Muscle of leg (tissue), 11 donors: ENCODE data around the gene FMN1. TPM values are rescaled to one million over a fixed set of nuclear protein-coding genes. Genes with fewer than 3 reads are reported as not detected.
A peak's percentile ranks its signal among the peaks of the same experiment; 100 is the strongest.

Experiments
- DNase-seq: peaks from one replicate; pipeline ENCODE4 v3.0.0; 2013
- H3K27ac ChIP-seq: one replicate; pipeline ENCODE4 v1.5.1; 2013; ENCODE audit warnings: mild to moderate bottlenecking, low read length, control low read depth
- H3K27me3 ChIP-seq: one replicate; pipeline ENCODE4 v1.6.1; 2013; ENCODE audit warnings: low read length; ENCODE audit not compliant: control insufficient read depth, insufficient read depth
- H3K36me3 ChIP-seq: one replicate; pipeline ENCODE4 v1.6.1; 2013; ENCODE audit warnings: low read length; ENCODE audit not compliant: control insufficient read depth, insufficient read depth
- H3K4me1 ChIP-seq: one replicate; pipeline ENCODE4 v1.6.1; 2013; ENCODE audit warnings: low read length; ENCODE audit not compliant: control insufficient read depth, insufficient read depth
- H3K4me3 ChIP-seq: one replicate; pipeline ENCODE4 v1.5.1; 2013; ENCODE audit warnings: low read length, control low read depth
- H3K9me3 ChIP-seq: replicated peaks from 2 replicates; pipeline ENCODE4 v1.6.1; 2013; ENCODE audit warnings: low read depth, low read length; ENCODE audit not compliant: control insufficient read depth
- WGBS: methylation state at CpG from one replicate; pipeline ENCODE4 v1.1.5; 2013; ENCODE audit warnings: missing lambda C conversion rate; ENCODE audit not compliant: insufficient coverage; 5-methylcytosine and 5-hydroxymethylcytosine counted together
- polyA plus RNA-seq, 8 donors: library from polyadenylated mRNA; unstranded; fragments of 120-200 nt; gene quantifications; one replicate each; pipeline versions ENCODE4 v1.2.1 to v1.2.3, GENCODE V29; 2013; ENCODE audit warnings: inconsistent platforms in 1 of 8, low replicate concordance in 1 of 8; ENCODE audit not compliant: insufficient read length in 8 of 8, insufficient read depth in 1 of 8
- total RNA-seq: library from RNA; stranded (reverse); fragments of 120-200 nt; gene quantifications from one replicate; pipeline ENCODE4 v1.2.4, GENCODE V29; 2013

FMN1 gene
- total and polyA plus RNA-seq, 9 donors, result 0.50 to 3.5 (median 1.0) TPM

- peak; percentile 40 for DNase-seq
- Histone ChIP-seq H3K4me1 (no peaks in the 10 kb centered on the region), H3K9me3 (no peaks in the 10 kb centered on the region), H3K27me3 (no peaks in the 10 kb centered on the region), H3K27ac (no peak overlapping the region), H3K4me3 (no peak overlapping the region), H3K36me3 (no peaks in the 10 kb centered on the region)
- 20% methylated on average over 1 of the region's 5 CpGs for WGBS
Measured at GRCh38 chr15:32908135-32908801, 286.2 kb downstream of the FMN1 start.

DNA sequence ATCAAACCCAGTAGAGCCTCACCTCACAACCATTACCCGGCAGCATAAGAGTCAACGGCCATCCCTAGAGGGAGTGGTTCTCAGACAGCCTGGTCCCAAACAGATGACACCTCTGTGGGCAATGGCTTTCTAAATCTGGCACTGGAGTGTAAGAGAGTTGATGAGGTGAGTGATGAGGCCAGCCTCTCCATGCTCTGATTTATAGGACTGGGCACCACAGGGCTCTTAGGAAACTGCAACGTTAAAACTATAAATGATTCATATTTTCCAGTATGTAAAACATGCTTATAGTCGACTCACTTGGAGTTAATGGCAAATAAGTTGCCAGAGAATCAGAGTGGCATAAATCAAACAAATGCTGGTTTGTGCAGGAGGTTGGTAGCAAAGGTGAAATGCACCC lies 289.0 kb downstream of the FMN1 start:
- DNase-seq, result no peak
- Histone ChIP-seq H3K9me3 (no peaks in the 10 kb centered on the region), H3K27ac (no peak overlapping the region), H3K4me1 (no peaks in the 10 kb centered on the region), H3K27me3 (no peaks in the 10 kb centered on the region), H3K36me3 (no peaks in the 10 kb centered on the region), H3K4me3 (no peak overlapping the region)
- WGBS, result 50% methylated on average over 1 of the region's 4 CpGs

DNA sequence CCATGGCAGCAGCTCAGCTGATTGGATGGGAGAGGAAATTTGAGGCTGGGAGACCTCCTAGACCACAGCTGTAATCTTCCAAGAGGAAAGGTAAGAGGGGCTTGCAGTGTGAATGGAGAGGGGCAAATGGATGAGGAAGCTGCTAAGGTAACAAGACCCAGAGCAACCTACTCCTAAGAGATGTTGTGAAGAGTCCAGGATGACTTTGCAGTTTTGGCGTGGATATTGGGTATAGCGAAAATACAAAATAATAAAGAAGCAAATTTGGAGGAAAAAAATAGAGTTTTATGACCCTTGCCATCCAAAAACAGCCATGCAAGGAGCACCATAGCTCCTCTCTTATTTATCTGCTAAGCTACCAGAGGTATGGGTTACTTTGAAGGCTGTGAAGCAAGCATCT lies 290.1 kb downstream of the FMN1 start:
- Histone ChIP-seq H3K4me3 (no peak overlapping the region), H3K27ac (no peak overlapping the region), H3K36me3 (no peaks in the 10 kb centered on the region), H3K4me1 (no peaks in the 10 kb centered on the region), H3K9me3 (no peaks in the 10 kb centered on the region), H3K27me3 (no peaks in the 10 kb centered on the region)
- WGBS, result no CpG with 5 or more reads among the region's 2 CpGs
- DNase-seq, result no peak

- no peaks in the 10 kb centered on the region for H3K36me3 ChIP-seq
- H3K27me3 ChIP-seq, result no peaks in the 10 kb centered on the region
- 79% methylated on average over 4 of the region's 10 CpGs for WGBS
- no peak overlapping the region for H3K27ac ChIP-seq
- H3K4me1 ChIP-seq, result no peaks in the 10 kb centered on the region
- no peaks in the 10 kb centered on the region for H3K9me3 ChIP-seq
- DNase-seq, result no peak
- no peak overlapping the region for H3K4me3 ChIP-seq
Measured at GRCh38 chr15:32903591-32904290, 290.8 kb downstream of the FMN1 start.

GRCh38 chr15:32901995-32902394 lies 292.5 kb downstream of the FMN1 start:
- no peak for DNase-seq
- Histone ChIP-seq H3K4me3 (no peak overlapping the region), H3K27ac (no peak overlapping the region), H3K36me3 (no peaks in the 10 kb centered on the region), H3K4me1 (no peaks in the 10 kb centered on the region), H3K9me3 (no peaks in the 10 kb centered on the region), H3K27me3 (no peaks in the 10 kb centered on the region)
- no CpG with 5 or more reads among the region's 3 CpGs for WGBS

GRCh38 chr15:32901192-32901591 lies 293.3 kb downstream of the FMN1 start:
- Histone ChIP-seq H3K27ac (no peak overlapping the region), H3K9me3 (no peaks in the 10 kb centered on the region), H3K4me1 (no peaks in the 10 kb centered on the region), H3K27me3 (no peaks in the 10 kb centered on the region), H3K4me3 (no peak overlapping the region), H3K36me3 (no peaks in the 10 kb centered on the region)
- DNase-seq, result no peak
- no CpG with 5 or more reads among the region's 2 CpGs for WGBS

GRCh38 chr15:32899126-32899596 lies 295.4 kb downstream of the FMN1 start:
- H3K27ac ChIP-seq, result no peak overlapping the region
- H3K4me3 ChIP-seq, result no peak overlapping the region
- WGBS, result 52% methylated on average over 3 of the region's 6 CpGs
- no peak for DNase-seq
- H3K9me3 ChIP-seq, result no peaks in the 10 kb centered on the region
- H3K4me1 ChIP-seq, result no peaks in the 10 kb centered on the region
- H3K36me3 ChIP-seq, result no peaks in the 10 kb centered on the region
- no peaks in the 10 kb centered on the region for H3K27me3 ChIP-seq

- no peaks in the 10 kb centered on the region for H3K4me1 ChIP-seq
- 75% methylated on average over 2 of the region's 4 CpGs for WGBS
- H3K27me3 ChIP-seq, result no peaks in the 10 kb centered on the region
- DNase-seq, result no peak
- no peak overlapping the region for H3K4me3 ChIP-seq
- H3K27ac ChIP-seq, result no peak overlapping the region
- H3K36me3 ChIP-seq, result no peaks in the 10 kb centered on the region
- no peaks in the 10 kb centered on the region for H3K9me3 ChIP-seq
Measured at GRCh38 chr15:32898414-32898813, 296.1 kb downstream of the FMN1 start.

- H3K27me3 ChIP-seq, result no peaks in the 10 kb centered on the region
- DNase-seq, result no peak
- no peaks in the 10 kb centered on the region for H3K9me3 ChIP-seq
Measured at GRCh38 chr15:32893421-32893820, 301.1 kb downstream of the FMN1 start.

GRCh38 chr15:32889214-32889613 lies 305.3 kb downstream of the FMN1 start:
- H3K9me3 ChIP-seq, result no peaks in the 10 kb centered on the region
- DNase-seq, result peak; percentile 17
- H3K27ac ChIP-seq, result no peak overlapping the region
- WGBS, result 55% methylated on average over 3 of the region's 3 CpGs
- H3K4me3 ChIP-seq, result no peak overlapping the region
- H3K27me3 ChIP-seq, result no peaks in the 10 kb centered on the region
- H3K4me1 ChIP-seq, result no peaks in the 10 kb centered on the region
- H3K36me3 ChIP-seq, result no peaks in the 10 kb centered on the region

More at GRCh38 chr15:32893421-32893820, 301.1 kb downstream of the FMN1 start:
- Histone ChIP-seq H3K27ac (no peak overlapping the region), H3K36me3 (no peaks in the 10 kb centered on the region), H3K4me1 (no peaks in the 10 kb centered on the region), H3K4me3 (no peak overlapping the region)
